Measurements from ENCODE around the gene AUTS2.

DNA sequence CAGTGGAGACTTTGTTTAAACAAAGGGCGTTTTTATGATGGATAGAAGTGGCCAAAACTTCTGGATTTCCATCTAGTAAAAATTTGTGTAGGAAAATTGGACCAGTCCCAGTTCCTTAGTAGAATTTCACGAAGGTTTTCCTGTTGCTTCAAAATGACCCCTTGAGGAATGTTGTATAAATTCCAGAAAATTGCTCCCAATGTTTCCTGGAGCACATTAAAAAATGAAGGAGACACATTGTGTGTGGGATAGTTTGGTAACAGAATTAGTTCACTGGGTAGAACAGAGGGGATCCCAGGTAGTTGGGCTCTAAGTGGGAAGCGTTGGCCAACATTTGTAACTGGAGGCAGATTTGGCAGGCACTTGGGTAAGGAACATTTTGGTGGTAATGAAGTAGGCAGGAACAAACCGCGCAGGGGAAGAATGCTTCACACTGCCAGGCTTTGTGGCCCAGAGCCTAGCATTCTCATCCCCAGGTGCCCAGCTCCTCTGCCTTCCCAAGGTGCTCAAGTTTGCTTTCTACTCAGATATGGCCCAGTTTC, 758.6 kb downstream of the AUTS2 start:
- no peak for TF ChIP-seq SUZ12 (IDR thresholded peaks at IDR 0.05; ENCODE audit: extremely low read depth, insufficient read depth, insufficient read length)
- TF ChIP-seq YY1 (IDR thresholded peaks at IDR 0.05; ENCODE audit: insufficient read depth, insufficient read length): no peak
- TF ChIP-seq ZNF274 (IDR thresholded peaks at IDR 0.05; ENCODE audit: low read depth, low read length): no peak
